BE2C (cell line): Measurements from ENCODE around the gene CDH15.

Experiments used
- DNase-seq: peaks from one replicate; pipeline ENCODE4 v3.0.0-alpha.2; 2020
- H3K27me3 ChIP-seq: fragments of 250-450 bp; sonication (Bioruptor Pico); 2 replicates; pipeline ENCODE4 v1.5.1; 2020; ENCODE audit warnings: mild to moderate bottlenecking
- H3K36me3 ChIP-seq: fragments of 250-450 bp; sonication (Bioruptor Pico); 2 replicates; pipeline ENCODE4 v1.5.1; 2020; ENCODE audit warnings: mild to moderate bottlenecking
- H3K4me1 ChIP-seq: fragments of 250-450 bp; sonication (Bioruptor Pico); 2 replicates; pipeline ENCODE4 v1.5.1; 2020
- H3K4me3 ChIP-seq: 2 replicates; pipeline ENCODE4 v1.5.1; 2011; ENCODE audit warnings: low read depth, low read length
- H3K9me3 ChIP-seq: fragments of 250-450 bp; sonication (Bioruptor Pico); 2 replicates; pipeline ENCODE4 v1.5.1; 2020
- CTCF ChIP-seq: IDR thresholded peaks from 2 replicates; pipeline ENCODE4 v1.5.1; 2012; ENCODE audit warnings: mild to moderate bottlenecking, low read depth, low read length

Gene CDH15

GRCh38 chr16:89216315-89217137 is 45.0 kb downstream of the CDH15 start:
- Histone ChIP-seq H3K36me3 (peaks cover 2% of the 10 kb centered on the region), H3K4me1 (no peaks in the 10 kb centered on the region), H3K27me3 (0 out of 2 replicates have a peak, but pooled peaks cover 3% of the 10 kb centered on the region), H3K9me3 (no peaks in the 10 kb centered on the region), H3K4me3 (peak overlapping the region; percentile 97)
- peak; percentile 84 for TF ChIP-seq CTCF
- DNase-seq, result peak; percentile 79

- no peaks in the 10 kb centered on the region for H3K4me1 ChIP-seq
- TF ChIP-seq CTCF, result no peak
- no peaks in the 10 kb centered on the region for H3K9me3 ChIP-seq
- peaks cover 6% of the 10 kb centered on the region for H3K36me3 ChIP-seq
- H3K27me3 ChIP-seq, result no peaks in the 10 kb centered on the region
- DNase-seq, result no peak
- peak overlapping the region; percentile 97 for H3K4me3 ChIP-seq
These were observed 45.5 kb downstream of the CDH15 start for GRCh38 chr16:89217138-89217387.

- no peaks in the 10 kb centered on the region for H3K9me3 ChIP-seq
- peaks cover 8% of the 10 kb centered on the region for H3K36me3 ChIP-seq
- no peak for TF ChIP-seq CTCF
- peak; percentile 88 for DNase-seq
- peak within 1 kb of the TSS; percentile 97 for H3K4me3 ChIP-seq
- H3K4me1 ChIP-seq, result no peaks in the 10 kb centered on the region
- no peaks in the 10 kb centered on the region for H3K27me3 ChIP-seq
These were observed 46.0 kb downstream of the CDH15 start, which contains the start of gene ZNF778 for GRCh38 chr16:89217388-89218191. ZNF778 (plus strand) TSS chr16:89217703; CDS start chr16:89221128, 3,425 bp downstream.

GRCh38 chr16:89219365-89219764 is 47.8 kb downstream of the CDH15 start:
- DNase-seq, result no peak
- no peak for TF ChIP-seq CTCF
- Histone ChIP-seq H3K27me3 (no peaks in the 10 kb centered on the region), H3K4me3 (no peak overlapping the region), H3K36me3 (peaks cover 16% of the 10 kb centered on the region), H3K4me1 (no peaks in the 10 kb centered on the region), H3K9me3 (no peaks in the 10 kb centered on the region)

GRCh38 chr16:89221604-89222003 is 50.1 kb downstream of the CDH15 start:
- DNase-seq, result no peak
- no peak overlapping the region for H3K4me3 ChIP-seq
- no peaks in the 10 kb centered on the region for H3K4me1 ChIP-seq
- H3K9me3 ChIP-seq, result no peaks in the 10 kb centered on the region
- H3K27me3 ChIP-seq, result no peaks in the 10 kb centered on the region
- TF ChIP-seq CTCF, result no peak
- peaks cover 24% of the 10 kb centered on the region for H3K36me3 ChIP-seq

- Histone ChIP-seq H3K9me3 (no peaks in the 10 kb centered on the region), H3K27me3 (no peaks in the 10 kb centered on the region), H3K4me1 (no peaks in the 10 kb centered on the region), H3K36me3 (peaks cover 37% of the 10 kb centered on the region), H3K4me3 (no peak overlapping the region)
- TF ChIP-seq CTCF, result no peak
- no peak for DNase-seq
These were observed 51.4 kb downstream of the CDH15 start for GRCh38 chr16:89222931-89223330.
